Coronary artery (tissue), 2 donors: Measurements from ENCODE around the gene IRF2BP2.
A peak's percentile ranks its signal among the peaks of the same experiment; 100 is the strongest.

Experiments
- DNase-seq: peaks from one replicate; pipeline ENCODE4 v3.0.0-alpha.2; 2017; ENCODE audit warnings: low spot score
- H3K27ac ChIP-seq, 2 donors: fragments of 200-600 bp; sonication (generic); one replicate each; pipeline ENCODE4 v1.5.1; 2016 to 2019
- H3K4me3 ChIP-seq: fragments of 200-600 bp; sonication (generic); 2 replicates; pipeline ENCODE4 v1.5.1; 2016; ENCODE audit warnings: mild to moderate bottlenecking, moderate library complexity
- TF ChIP-seq, protein P1 (sequence below): fragments of 200-600 bp; sonication (generic); IDR thresholded peaks from one replicate; pipeline ENCODE4 v1.5.1; 2019; ENCODE audit warnings: antibody characterized with exemption

IRF2BP2 gene

GRCh38 chr1:234561319-234561718 lies 48.7 kb downstream of the IRF2BP2 start:
- Histone ChIP-seq H3K4me3 (no peak overlapping the region), H3K27ac (no peak overlapping the region)
- TF ChIP-seq, protein P1, sequence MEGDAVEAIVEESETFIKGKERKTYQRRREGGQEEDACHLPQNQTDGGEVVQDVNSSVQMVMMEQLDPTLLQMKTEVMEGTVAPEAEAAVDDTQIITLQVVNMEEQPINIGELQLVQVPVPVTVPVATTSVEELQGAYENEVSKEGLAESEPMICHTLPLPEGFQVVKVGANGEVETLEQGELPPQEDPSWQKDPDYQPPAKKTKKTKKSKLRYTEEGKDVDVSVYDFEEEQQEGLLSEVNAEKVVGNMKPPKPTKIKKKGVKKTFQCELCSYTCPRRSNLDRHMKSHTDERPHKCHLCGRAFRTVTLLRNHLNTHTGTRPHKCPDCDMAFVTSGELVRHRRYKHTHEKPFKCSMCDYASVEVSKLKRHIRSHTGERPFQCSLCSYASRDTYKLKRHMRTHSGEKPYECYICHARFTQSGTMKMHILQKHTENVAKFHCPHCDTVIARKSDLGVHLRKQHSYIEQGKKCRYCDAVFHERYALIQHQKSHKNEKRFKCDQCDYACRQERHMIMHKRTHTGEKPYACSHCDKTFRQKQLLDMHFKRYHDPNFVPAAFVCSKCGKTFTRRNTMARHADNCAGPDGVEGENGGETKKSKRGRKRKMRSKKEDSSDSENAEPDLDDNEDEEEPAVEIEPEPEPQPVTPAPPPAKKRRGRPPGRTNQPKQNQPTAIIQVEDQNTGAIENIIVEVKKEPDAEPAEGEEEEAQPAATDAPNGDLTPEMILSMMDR = no peak
- DNase-seq = peak; percentile 46

DNA sequence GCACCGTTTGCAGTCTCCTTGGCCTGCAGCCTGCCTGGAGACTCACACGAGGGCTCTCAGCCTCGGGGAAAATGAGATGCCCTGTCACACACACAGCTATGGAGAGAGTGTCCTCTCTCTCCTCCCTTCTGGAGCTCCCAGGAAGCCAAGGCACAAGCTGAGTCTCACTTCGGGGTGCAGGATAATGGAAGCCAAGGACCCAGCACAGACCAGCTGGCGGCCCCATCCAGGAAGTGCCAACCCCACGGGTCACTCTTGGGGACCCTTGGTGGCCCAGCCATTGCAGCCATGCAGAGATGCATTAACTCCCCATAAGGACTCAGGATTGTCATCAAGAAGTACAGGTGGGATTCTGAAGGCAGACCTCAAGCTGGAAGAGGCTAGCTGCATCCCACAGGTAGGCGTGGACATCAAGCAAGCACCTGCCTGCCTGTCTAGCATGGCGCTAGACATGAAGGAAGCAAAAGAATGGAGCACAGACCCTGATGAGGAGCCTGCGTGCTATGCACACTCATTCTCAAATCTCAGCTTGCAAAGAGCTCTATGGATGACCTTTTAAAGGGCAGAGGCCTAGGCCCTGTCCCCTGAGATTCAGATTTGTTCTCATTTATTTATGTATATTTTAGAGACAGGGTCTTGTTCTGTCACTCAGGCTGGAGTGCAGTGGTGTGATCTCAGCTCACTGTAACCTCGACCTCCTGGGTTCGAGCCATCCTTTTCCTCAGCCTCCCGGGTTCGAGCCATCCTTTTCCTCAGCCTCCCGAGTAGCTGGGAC lies 49.9 kb downstream of the IRF2BP2 start:
- Histone ChIP-seq H3K27ac (no peak overlapping the region), H3K4me3 (no peak overlapping the region)
- TF ChIP-seq, protein P1 = no peak
- DNase-seq = peak; percentile 26

- H3K4me3 ChIP-seq = no peak overlapping the region
- peak; percentile 41 for DNase-seq
- TF ChIP-seq, protein P1 = no peak
- no peak overlapping the region for H3K27ac ChIP-seq
Measured at GRCh38 chr1:234559152-234559901, 50.7 kb downstream of the IRF2BP2 start.

DNA sequence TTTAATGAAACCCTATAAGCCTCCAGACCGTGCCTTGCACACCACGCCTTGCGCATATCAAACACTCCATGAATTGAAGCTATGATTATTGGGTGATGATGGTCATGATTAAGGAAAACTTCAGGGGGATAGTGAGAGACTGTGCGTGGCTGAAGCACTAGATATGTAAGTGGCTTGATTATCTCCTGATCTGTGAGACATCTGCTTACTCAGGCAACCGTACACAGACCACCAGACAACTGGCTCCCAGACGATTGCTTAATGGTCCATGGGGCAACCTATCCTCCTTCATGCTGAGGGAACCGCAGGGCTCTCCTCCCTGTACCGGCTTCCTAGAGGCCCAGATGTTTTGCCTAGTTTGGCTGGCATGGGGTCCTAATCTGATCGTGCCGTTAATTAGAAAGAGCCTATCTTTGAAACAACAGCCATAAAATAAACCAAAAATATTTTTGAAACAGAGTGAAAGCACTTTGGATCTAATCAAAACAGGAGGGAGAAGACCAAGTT lies 51.6 kb downstream of the IRF2BP2 start:
- Histone ChIP-seq H3K4me3 (no peak overlapping the region), H3K27ac (no peak overlapping the region)
- TF ChIP-seq, protein P1 = no peak
- DNase-seq = peak; percentile 9

- peak; percentile 41 for DNase-seq
- no peak overlapping the region for H3K27ac ChIP-seq
- TF ChIP-seq, protein P1 = no peak
- no peak overlapping the region for H3K4me3 ChIP-seq
Measured at GRCh38 chr1:234556245-234556943, 53.6 kb downstream of the IRF2BP2 start.

DNA sequence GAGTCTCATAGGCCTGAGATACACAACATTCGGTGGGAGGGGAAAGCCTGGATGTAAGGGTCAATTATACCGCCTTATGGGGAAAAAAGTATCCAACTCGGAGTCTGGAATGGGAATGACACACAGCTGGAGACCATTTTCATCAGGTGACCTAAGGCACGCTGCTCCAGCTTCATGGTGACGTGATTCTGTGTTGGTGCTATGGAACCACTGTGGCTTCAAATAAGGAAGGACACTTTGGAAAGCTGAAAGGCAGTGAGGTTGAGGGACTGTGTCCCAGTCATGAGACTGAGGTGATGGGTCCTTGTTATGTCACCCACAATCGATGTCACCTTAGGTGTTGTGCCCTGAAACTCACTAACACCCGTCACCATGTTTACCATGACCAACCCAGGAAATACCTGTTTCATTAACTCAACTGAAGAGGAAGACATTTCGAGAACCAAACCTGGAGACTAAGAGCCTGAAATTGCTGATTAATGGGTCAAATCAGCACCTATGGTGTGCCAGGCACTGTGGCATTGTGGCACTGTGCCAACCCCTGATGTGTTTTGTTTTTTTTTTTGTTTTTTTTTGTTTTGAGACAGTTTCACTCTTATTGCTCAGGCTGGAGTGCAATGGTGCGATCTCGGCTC lies 54.5 kb downstream of the IRF2BP2 start:
- TF ChIP-seq, protein P1 = no peak
- no peak overlapping the region for H3K27ac ChIP-seq
- DNase-seq = peak; percentile 52
- no peak overlapping the region for H3K4me3 ChIP-seq
